ENCODE measurements around the gene DUSP9.

Gene DUSP9

GRCh38 chrX:153622661-153623309 lies 24.2 kb upstream of the DUSP9 start:
- DNase-seq (ENCODE audit: low spot score) = no peak

GRCh38 chrX:153623310-153624029 lies 23.5 kb upstream of the DUSP9 start:
- DNase-seq (ENCODE audit: low spot score) = no peak

GRCh38 chrX:153624196-153625091 lies 22.6 kb upstream of the DUSP9 start:
- DNase-seq (ENCODE audit: low spot score) = no peak

- DNase-seq (ENCODE audit: low spot score) = no peak
Measured at GRCh38 chrX:153625271-153626024, 21.6 kb upstream of the DUSP9 start.

GRCh38 chrX:153626025-153626633 lies 20.9 kb upstream of the DUSP9 start:
- DNase-seq (ENCODE audit: low spot score) = no peak

GRCh38 chrX:153626863-153627674 lies 19.9 kb upstream of the DUSP9 start:
- no peak for DNase-seq (ENCODE audit: low spot score)

- DNase-seq (ENCODE audit: low spot score) = no peak
Measured at GRCh38 chrX:153627675-153628111, 19.3 kb upstream of the DUSP9 start.

GRCh38 chrX:153628129-153628528 lies 18.9 kb upstream of the DUSP9 start:
- DNase-seq (ENCODE audit: low spot score) = no peak

- DNase-seq (ENCODE audit: low spot score) = no peak
Measured at GRCh38 chrX:153628665-153629064, 18.3 kb upstream of the DUSP9 start.

- no peak for DNase-seq (ENCODE audit: low spot score)
Measured at GRCh38 chrX:153631346-153631745, 15.7 kb upstream of the DUSP9 start.

GRCh38 chrX:153631907-153632594 lies 15.0 kb upstream of the DUSP9 start:
- DNase-seq (ENCODE audit: low spot score) = no peak

GRCh38 chrX:153632595-153632946 lies 14.4 kb upstream of the DUSP9 start:
- no peak for DNase-seq (ENCODE audit: low spot score)

- no peak for DNase-seq (ENCODE audit: low spot score)
Measured at GRCh38 chrX:153633048-153633447, 14.0 kb upstream of the DUSP9 start.

- no peak for DNase-seq (ENCODE audit: low spot score)
Measured at GRCh38 chrX:153633607-153634180, 13.3 kb upstream of the DUSP9 start.

- DNase-seq (ENCODE audit: low spot score) = no peak
Measured at GRCh38 chrX:153634236-153634635, 12.8 kb upstream of the DUSP9 start.

GRCh38 chrX:153634832-153635231 lies 12.2 kb upstream of the DUSP9 start:
- no peak for DNase-seq (ENCODE audit: low spot score)

GRCh38 chrX:153635388-153635787 lies 11.6 kb upstream of the DUSP9 start:
- DNase-seq (ENCODE audit: low spot score) = no peak

GRCh38 chrX:153635788-153636668 lies 11.0 kb upstream of the DUSP9 start:
- DNase-seq (ENCODE audit: low spot score) = no peak

- no peak for DNase-seq (ENCODE audit: low spot score)
Measured at GRCh38 chrX:153636716-153637115, 10.3 kb upstream of the DUSP9 start.
